DOHH2 (cell line): ENCODE measurements around the gene UBE2Z.

Source experiments
- H3F3A ChIP-seq: fragments of 200-600 bp; sonication (generic), shearing (Covaris generic); 2 replicates; pipeline ENCODE4 v1.6.0; 2016; ENCODE audit warnings: antibody characterized with exemption, mild to moderate bottlenecking; ENCODE audit not compliant: control insufficient read depth, insufficient read depth
- H3K27ac ChIP-seq: fragments of 200-600 bp; sonication (generic); 2 replicates; pipeline ENCODE4 v1.5.1; 2014; ENCODE audit warnings: low read depth, mild to moderate bottlenecking, low read length, moderate library complexity
- H3K27me3 ChIP-seq: fragments of 200-600 bp; sonication (generic); 2 replicates; pipeline ENCODE4 v1.6.1; 2014; ENCODE audit warnings: mild to moderate bottlenecking, low read length, mixed read lengths; ENCODE audit not compliant: control insufficient read depth
- H3K36me3 ChIP-seq: fragments of 200-600 bp; sonication (generic); 2 replicates; pipeline ENCODE4 v1.6.1; 2014; ENCODE audit warnings: mild to moderate bottlenecking, low read length, moderate library complexity, mixed read lengths; ENCODE audit not compliant: control insufficient read depth
- H3K4me1 ChIP-seq: fragments of 200-600 bp; sonication (generic); 2 replicates; pipeline ENCODE4 v1.6.1; 2014; ENCODE audit warnings: mild to moderate bottlenecking, low read length, mixed read lengths; ENCODE audit not compliant: control insufficient read depth
- H3K4me2 ChIP-seq: fragments of 200-600 bp; sonication (generic); 2 replicates; pipeline ENCODE4 v1.6.0; 2014; ENCODE audit warnings: mild to moderate bottlenecking, low read length, moderate library complexity
- H3K4me3 ChIP-seq: fragments of 200-600 bp; sonication (generic); 2 replicates; pipeline ENCODE4 v1.5.1; 2014; ENCODE audit warnings: mild to moderate bottlenecking, low read length, mixed read lengths
- H3K79me2 ChIP-seq: fragments of 200-600 bp; sonication (generic); 2 replicates; pipeline ENCODE4 v1.6.1; 2014; ENCODE audit warnings: mild to moderate bottlenecking, low read length, mixed read lengths; ENCODE audit not compliant: control insufficient read depth
- H3K9me2 ChIP-seq: fragments of 200-600 bp; sonication (generic); replicated peaks from 2 replicates; pipeline ENCODE4 v1.6.1; 2014; ENCODE audit warnings: mild to moderate bottlenecking, low read length, mixed read lengths; ENCODE audit not compliant: control insufficient read depth
- H3K9me3 ChIP-seq: fragments of 200-600 bp; sonication (generic); 2 replicates; pipeline ENCODE4 v1.6.1; 2014; ENCODE audit warnings: antibody characterized with exemption, low read length, mixed read lengths; ENCODE audit not compliant: control insufficient read depth, insufficient read depth
- H4K20me1 ChIP-seq: fragments of 200-600 bp; sonication (generic); 2 replicates; pipeline ENCODE4 v1.6.0; 2014; ENCODE audit warnings: low read depth, mild to moderate bottlenecking, antibody characterized with exemption, low read length, moderate library complexity; ENCODE audit not compliant: control insufficient read depth, insufficient read depth
- CTCF ChIP-seq: fragments of 200-600 bp; sonication (generic); IDR thresholded peaks from one replicate; pipeline ENCODE4 v1.5.1; 2014; ENCODE audit warnings: antibody characterized with exemption, mild to moderate bottlenecking, low read depth, low read length; ENCODE audit not compliant: poor library complexity, severe bottlenecking
- EZH2phosphoT487 ChIP-seq: fragments of 200-600 bp; sonication (generic); IDR thresholded peaks from 2 replicates; pipeline ENCODE4 v1.6.1; 2017; ENCODE audit warnings: borderline replicate concordance, mild to moderate bottlenecking, antibody characterized with exemption, low read length, moderate library complexity, mixed read lengths

Gene UBE2Z

DNA sequence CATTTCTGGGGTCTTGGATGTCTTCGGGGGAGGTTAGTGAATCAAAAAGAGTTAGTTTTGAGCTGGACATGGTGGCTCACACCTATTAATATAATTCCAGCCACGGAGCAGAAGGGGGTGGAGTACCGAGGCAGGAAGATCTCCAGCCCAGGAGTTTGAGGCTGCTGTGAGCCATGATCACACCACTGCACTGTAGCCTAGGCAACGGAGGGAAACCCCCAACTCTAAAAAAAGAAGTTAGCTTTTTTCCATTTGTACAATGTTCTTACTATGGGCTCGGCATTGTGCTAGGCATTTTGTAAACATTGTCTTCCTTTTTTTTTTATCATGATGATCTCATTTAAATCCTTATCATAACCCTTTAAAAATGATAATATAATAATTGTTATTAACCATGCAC lies 44.7 kb downstream of the UBE2Z start:
- peaks cover 15% of the 10 kb centered on the region for H3K4me1 ChIP-seq
- no peaks in the 10 kb centered on the region for H3F3A ChIP-seq
- no peaks in the 10 kb centered on the region for H3K27me3 ChIP-seq
- H3K9me3 ChIP-seq, result no peaks in the 10 kb centered on the region
- no peaks in the 10 kb centered on the region for H4K20me1 ChIP-seq
- H3K36me3 ChIP-seq, result no peaks in the 10 kb centered on the region
- no peak for TF ChIP-seq CTCF
- no peak for TF ChIP-seq EZH2phosphoT487
- peak overlapping the region; percentile 37 for H3K4me2 ChIP-seq
- H3K9me2 ChIP-seq, result no peaks in the 10 kb centered on the region
- no peak overlapping the region for H3K27ac ChIP-seq
- H3K4me3 ChIP-seq, result no peak overlapping the region
- no peaks in the 10 kb centered on the region for H3K79me2 ChIP-seq

- H3F3A ChIP-seq, result no peaks in the 10 kb centered on the region
- H3K9me2 ChIP-seq, result no peaks in the 10 kb centered on the region
- no peak overlapping the region for H3K27ac ChIP-seq
- H3K79me2 ChIP-seq, result no peaks in the 10 kb centered on the region
- peaks cover under 1% of the 10 kb centered on the region; the same call in 1 of the 2 replicates for H3K27me3 ChIP-seq
- H3K36me3 ChIP-seq, result no peaks in the 10 kb centered on the region
- H3K9me3 ChIP-seq, result no peaks in the 10 kb centered on the region
- H3K4me2 ChIP-seq, result no peak overlapping the region
- TF ChIP-seq CTCF (peak; percentile 68), EZH2phosphoT487 (no peak)
- H4K20me1 ChIP-seq, result no peaks in the 10 kb centered on the region
- peaks cover 15% of the 10 kb centered on the region for H3K4me1 ChIP-seq
- H3K4me3 ChIP-seq, result no peak overlapping the region
Measured at GRCh38 chr17:48954300-48954755, 46.1 kb downstream of the UBE2Z start.

DNA sequence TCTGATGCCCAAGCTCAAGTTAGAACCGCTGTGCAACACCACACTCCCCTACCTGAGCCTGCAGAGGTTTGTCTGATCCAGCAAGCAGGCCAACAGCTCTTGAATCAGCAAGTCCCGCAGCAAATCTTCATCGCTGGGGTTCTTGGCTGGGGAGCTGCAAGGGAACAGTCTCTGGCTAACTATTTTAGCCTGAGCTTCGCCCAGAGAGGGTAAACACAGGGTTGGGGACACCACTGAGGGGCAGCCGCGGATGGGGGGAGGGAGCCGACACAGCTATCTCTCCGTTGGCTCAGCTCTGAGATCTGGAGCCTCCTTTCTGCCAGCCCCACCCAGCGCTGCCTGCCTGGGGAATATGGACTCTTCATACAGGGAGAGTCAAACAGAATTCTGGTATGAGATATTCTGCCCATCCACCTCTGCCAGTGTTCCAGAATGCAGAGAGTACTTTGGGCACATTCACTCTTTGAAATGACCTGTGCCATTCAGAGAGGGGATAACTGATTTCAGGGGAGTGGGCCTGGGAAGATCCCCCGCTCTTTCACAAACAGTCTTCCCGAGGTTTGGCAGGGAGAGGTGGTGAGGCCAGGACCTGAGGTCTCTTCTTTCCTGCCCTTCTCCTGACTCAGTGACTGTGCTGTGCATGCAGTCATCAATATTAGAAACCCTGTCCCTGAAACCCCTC lies 52.8 kb downstream of the UBE2Z start:
- Histone ChIP-seq H3K27me3 (peaks cover 15% of the 10 kb centered on the region; the same call in 1 of the 2 replicates), H3K36me3 (no peaks in the 10 kb centered on the region), H3F3A (no peaks in the 10 kb centered on the region), H3K4me3 (no peak overlapping the region), H3K9me3 (no peaks in the 10 kb centered on the region), H3K9me2 (no peaks in the 10 kb centered on the region), H3K27ac (no peak overlapping the region), H3K4me1 (no peaks in the 10 kb centered on the region), H3K4me2 (no peak overlapping the region), H4K20me1 (no peaks in the 10 kb centered on the region), H3K79me2 (no peaks in the 10 kb centered on the region)
- TF ChIP-seq EZH2phosphoT487 (no peak), CTCF (no peak)
